SK-N-MC (cell line): Measurements from ENCODE around the gene ECSIT.

Experiments
- DNase-seq: peaks from one replicate; pipeline ENCODE4 v3.0.0-alpha.2; 2011; ENCODE audit warnings: low read depth, low spot score
- H3K27ac ChIP-seq: fragments of 200-600 bp; sonication (generic); 2 replicates; pipeline ENCODE4 v1.5.1; 2016; ENCODE audit warnings: mixed run types
- H3K36me3 ChIP-seq: fragments of 200-600 bp; sonication (generic); 2 replicates; pipeline ENCODE4 v1.6.1; 2017; ENCODE audit warnings: antibody characterized with exemption, low read length, mixed read lengths; ENCODE audit not compliant: insufficient read depth
- H3K4me3 ChIP-seq: fragments of 200-600 bp; sonication (generic); 2 replicates; pipeline ENCODE4 v1.5.1; 2016
- H3K9ac ChIP-seq: fragments of 200-600 bp; sonication (generic); 2 replicates; pipeline ENCODE4 v1.8.0; 2017; ENCODE audit warnings: mixed run types, mixed read lengths; ENCODE audit not compliant: insufficient read length
- H3K9me3 ChIP-seq: fragments of 200-600 bp; sonication (generic); 2 replicates; pipeline ENCODE4 v1.6.1; 2017; ENCODE audit warnings: low read depth, mild to moderate bottlenecking, antibody characterized with exemption, low read length, moderate library complexity, mixed read lengths
- EZH2 ChIP-seq: fragments of 200-600 bp; sonication (generic); IDR thresholded peaks from one replicate; pipeline ENCODE4 v1.6.1; 2017; ENCODE audit warnings: antibody characterized with exemption
- FOXP2 ChIP-seq: optimal IDR thresholded peaks from 2 replicates; pipeline ENCODE3; 2011; ENCODE audit warnings: mild to moderate bottlenecking, moderate library complexity; ENCODE audit not compliant: insufficient read depth; ENCODE audit errors: extremely low read length, control extremely low read depth
- POLR2AphosphoS5 ChIP-seq: IDR thresholded peaks from 2 replicates; pipeline ENCODE4 v1.6.1; 2012; ENCODE audit warnings: mild to moderate bottlenecking, low read depth, low read length, borderline replicate concordance

The ECSIT gene

GRCh38 chr19:11458236-11458900 lies 70.6 kb downstream of the ECSIT start:
- H3K36me3 ChIP-seq = no peaks in the 10 kb centered on the region
- no peaks in the 10 kb centered on the region for H3K9me3 ChIP-seq
- no peak overlapping the region for H3K9ac ChIP-seq
- H3K4me3 ChIP-seq = no peak overlapping the region
- TF ChIP-seq POLR2AphosphoS5 = no peak
- no peak for TF ChIP-seq EZH2
- TF ChIP-seq FOXP2 = no peak
- DNase-seq = no peak
- no peak overlapping the region for H3K27ac ChIP-seq

GRCh38 chr19:11457831-11458230 lies 71.1 kb downstream of the ECSIT start:
- no peak overlapping the region for H3K27ac ChIP-seq
- H3K9me3 ChIP-seq = no peaks in the 10 kb centered on the region
- no peak overlapping the region for H3K9ac ChIP-seq
- no peak overlapping the region for H3K4me3 ChIP-seq
- H3K36me3 ChIP-seq = no peaks in the 10 kb centered on the region
- TF ChIP-seq FOXP2 (no peak), POLR2AphosphoS5 (no peak), EZH2 (no peak)
- no peak for DNase-seq

- no peak overlapping the region for H3K27ac ChIP-seq
- no peak for DNase-seq
- TF ChIP-seq POLR2AphosphoS5 = no peak
- TF ChIP-seq FOXP2 = no peak
- no peak for TF ChIP-seq EZH2
- H3K9me3 ChIP-seq = no peaks in the 10 kb centered on the region
- no peaks in the 10 kb centered on the region for H3K36me3 ChIP-seq
- H3K9ac ChIP-seq = no peak overlapping the region
- no peak overlapping the region for H3K4me3 ChIP-seq
These were observed 71.8 kb downstream of the ECSIT start for GRCh38 chr19:11457115-11457514.

GRCh38 chr19:11456659-11457058 lies 72.3 kb downstream of the ECSIT start:
- Histone ChIP-seq H3K36me3 (no peaks in the 10 kb centered on the region), H3K9me3 (no peaks in the 10 kb centered on the region), H3K4me3 (no peak overlapping the region), H3K9ac (no peak overlapping the region), H3K27ac (no peak overlapping the region)
- DNase-seq = no peak
- no peak for TF ChIP-seq POLR2AphosphoS5
